ENCODE data around the gene P4HA2.
"Not testable (repeated sequence)": the region's sequence is repeated elsewhere in the genome, so short reads cannot be mapped to it uniquely, and the experiment has no call there.

P4HA2 gene

GRCh38 chr5:132176987-132177386 lies 50.7 kb downstream of the P4HA2 start:
- Histone ChIP-seq H4K20me1 (ENCODE audit: insufficient read depth, low read length, poor library complexity, severe bottlenecking) (no peaks in the 10 kb centered on the region), H3K27me3 (ENCODE audit: insufficient read depth, low read length, poor library complexity, severe bottlenecking) (no peaks in the 10 kb centered on the region), H3K36me3 (ENCODE audit: insufficient read depth, low read length) (no peaks in the 10 kb centered on the region), H3K4me1 (ENCODE audit: insufficient read depth, low read length, poor library complexity, severe bottlenecking) (peaks cover 11% of the 10 kb centered on the region), H3K9me2 (replicated peaks; ENCODE audit: low read depth, low read length) (no peaks in the 10 kb centered on the region), H3K79me2 (ENCODE audit: insufficient read depth, low read length) (no peaks in the 10 kb centered on the region), H3F3A (ENCODE audit: low read depth) (no peaks in the 10 kb centered on the region), H3K4me2 (ENCODE audit: low read depth, low read length, poor library complexity, severe bottlenecking) (peak overlapping the region; percentile 51), H2AFZ (ENCODE audit: low read length) (peak overlapping the region; percentile 86), H3K9me3 (ENCODE audit: insufficient read depth, low read depth, low read length) (no peaks in the 10 kb centered on the region), H3K9ac (ENCODE audit: low read depth, low read length, poor library complexity, severe bottlenecking) (no peak overlapping the region), H3K4me3 (ENCODE audit: low read length, poor library complexity, severe bottlenecking) (peak overlapping the region; percentile 32)
- TF ChIP-seq CTCF (conservative IDR thresholded peaks at IDR 0.05; ENCODE audit: low read length) (peak; percentile 52), EZH2phosphoT487 (IDR thresholded peaks at IDR 0.05; ENCODE audit: borderline replicate concordance) (no peak)

GRCh38 chr5:132176521-132176945 lies 51.1 kb downstream of the P4HA2 start:
- Histone ChIP-seq H3K9me3 (ENCODE audit: insufficient read depth, low read depth, low read length) (no peaks in the 10 kb centered on the region), H3K4me1 (ENCODE audit: insufficient read depth, low read length, poor library complexity, severe bottlenecking) (peaks cover 11% of the 10 kb centered on the region), H4K20me1 (ENCODE audit: insufficient read depth, low read length, poor library complexity, severe bottlenecking) (no peaks in the 10 kb centered on the region), H3K9me2 (replicated peaks; ENCODE audit: low read depth, low read length) (no peaks in the 10 kb centered on the region), H3K36me3 (ENCODE audit: insufficient read depth, low read length) (no peaks in the 10 kb centered on the region), H3K79me2 (ENCODE audit: insufficient read depth, low read length) (no peaks in the 10 kb centered on the region), H3K27me3 (ENCODE audit: insufficient read depth, low read length, poor library complexity, severe bottlenecking) (no peaks in the 10 kb centered on the region), H3K4me2 (ENCODE audit: low read depth, low read length, poor library complexity, severe bottlenecking) (peak overlapping the region; percentile 51), H3K9ac (ENCODE audit: low read depth, low read length, poor library complexity, severe bottlenecking) (no peak overlapping the region), H3F3A (ENCODE audit: low read depth) (no peaks in the 10 kb centered on the region), H2AFZ (ENCODE audit: low read length) (peak overlapping the region; percentile 86), H3K4me3 (ENCODE audit: low read length, poor library complexity, severe bottlenecking) (peak overlapping the region; percentile 32)
- TF ChIP-seq CTCF (conservative IDR thresholded peaks at IDR 0.05; ENCODE audit: low read length): no peak
- TF ChIP-seq EZH2phosphoT487 (IDR thresholded peaks at IDR 0.05; ENCODE audit: borderline replicate concordance): no peak

GRCh38 chr5:132162945-132163344 lies 64.7 kb downstream of the P4HA2 start:
- H3K27me3 ChIP-seq (ENCODE audit: insufficient read depth, low read length, poor library complexity, severe bottlenecking): no peaks in the 10 kb centered on the region
- H3K9ac ChIP-seq (ENCODE audit: low read depth, low read length, poor library complexity, severe bottlenecking): no peak overlapping the region
- no peak for TF ChIP-seq EZH2phosphoT487 (IDR thresholded peaks at IDR 0.05; ENCODE audit: borderline replicate concordance)
- TF ChIP-seq CTCF (conservative IDR thresholded peaks at IDR 0.05; ENCODE audit: low read length): no peak
- H3K9me2 ChIP-seq (replicated peaks; ENCODE audit: low read depth, low read length): no peaks in the 10 kb centered on the region
- H3K36me3 ChIP-seq (ENCODE audit: insufficient read depth, low read length): no peaks in the 10 kb centered on the region
- no peaks in the 10 kb centered on the region for H3K4me1 ChIP-seq (ENCODE audit: insufficient read depth, low read length, poor library complexity, severe bottlenecking)
- H2AFZ ChIP-seq (ENCODE audit: low read length): no peak overlapping the region
- H3K4me3 ChIP-seq (ENCODE audit: low read length, poor library complexity, severe bottlenecking): no peak overlapping the region
- H3K4me2 ChIP-seq (ENCODE audit: low read depth, low read length, poor library complexity, severe bottlenecking): no peak overlapping the region
- H3K9me3 ChIP-seq (ENCODE audit: insufficient read depth, low read depth, low read length): no peaks in the 10 kb centered on the region
- H3F3A ChIP-seq (ENCODE audit: low read depth): no peaks in the 10 kb centered on the region
- H4K20me1 ChIP-seq (ENCODE audit: insufficient read depth, low read length, poor library complexity, severe bottlenecking): no peaks in the 10 kb centered on the region
- H3K79me2 ChIP-seq (ENCODE audit: insufficient read depth, low read length): no peaks in the 10 kb centered on the region

- not testable (repeated sequence) for H3K36me3 ChIP-seq (ENCODE audit: insufficient read depth, low read length); H3K79me2 ChIP-seq (ENCODE audit: insufficient read depth, low read length); H3K27me3 ChIP-seq (ENCODE audit: insufficient read depth, low read length, poor library complexity, severe bottlenecking); H3K4me3 ChIP-seq (ENCODE audit: low read length, poor library complexity, severe bottlenecking); H3K9me3 ChIP-seq (ENCODE audit: insufficient read depth, low read depth, low read length); H3F3A ChIP-seq (ENCODE audit: low read depth); H2AFZ ChIP-seq (ENCODE audit: low read length); H3K9ac ChIP-seq (ENCODE audit: low read depth, low read length, poor library complexity, severe bottlenecking); H3K4me2 ChIP-seq (ENCODE audit: low read depth, low read length, poor library complexity, severe bottlenecking); H4K20me1 ChIP-seq (ENCODE audit: insufficient read depth, low read length, poor library complexity, severe bottlenecking); H3K4me1 ChIP-seq (ENCODE audit: insufficient read depth, low read length, poor library complexity, severe bottlenecking); H3K9me2 ChIP-seq (replicated peaks; ENCODE audit: low read depth, low read length)
Measured at GRCh38 chr5:132161574-132162326, 65.9 kb downstream of the P4HA2 start.
